HG03460 (cell line): Measurements from ENCODE around the gene TSC22D3.
"Not testable (repeated sequence)": the region's sequence is repeated elsewhere in the genome, so short reads cannot be mapped to it uniquely, and the experiment has no call there.

Experiments
- ATAC-seq: cut with Tn5 transposase; IDR thresholded peaks from one replicate; pipeline ENCODE4 v1.9.1; 2021; ENCODE audit not compliant: unreplicated experiment

The TSC22D3 gene

DNA sequence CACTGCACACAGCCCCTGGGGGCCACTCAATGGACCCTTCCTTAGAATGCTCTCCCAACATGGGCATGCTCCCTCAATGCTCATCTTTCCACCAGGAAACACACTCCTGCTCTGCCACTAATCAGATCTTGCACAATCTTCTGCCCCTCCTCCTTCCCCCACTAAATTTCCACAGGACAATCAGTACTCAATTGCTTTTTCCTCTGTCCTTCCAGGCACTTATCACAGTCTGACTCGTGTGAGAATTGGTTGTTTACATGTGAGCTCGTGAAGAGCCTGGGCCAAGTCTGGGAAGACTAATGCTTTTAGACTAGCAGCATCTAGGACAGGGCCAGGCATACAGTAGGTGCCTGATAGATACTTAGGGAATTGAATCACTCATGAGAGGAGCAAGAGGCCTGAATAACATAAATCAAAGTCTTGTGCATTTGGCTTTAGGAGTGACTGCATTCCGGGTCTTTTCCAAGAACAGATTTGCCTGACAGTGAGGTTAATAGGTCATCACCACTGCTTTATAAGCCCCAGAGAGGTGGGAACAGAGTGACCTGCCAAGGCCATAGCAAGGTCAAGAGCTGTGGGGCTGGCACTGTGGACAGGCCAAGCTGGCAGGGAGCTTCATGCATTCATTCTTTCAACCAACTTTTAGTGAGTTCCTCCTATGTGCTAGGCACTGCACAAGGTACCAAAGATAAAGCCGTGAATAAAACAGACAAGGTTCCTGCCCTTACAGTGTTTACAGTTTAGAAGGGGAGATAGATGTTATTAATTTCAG is 92.3 kb downstream of the TSC22D3 start:
- ATAC-seq, result no peak

DNA sequence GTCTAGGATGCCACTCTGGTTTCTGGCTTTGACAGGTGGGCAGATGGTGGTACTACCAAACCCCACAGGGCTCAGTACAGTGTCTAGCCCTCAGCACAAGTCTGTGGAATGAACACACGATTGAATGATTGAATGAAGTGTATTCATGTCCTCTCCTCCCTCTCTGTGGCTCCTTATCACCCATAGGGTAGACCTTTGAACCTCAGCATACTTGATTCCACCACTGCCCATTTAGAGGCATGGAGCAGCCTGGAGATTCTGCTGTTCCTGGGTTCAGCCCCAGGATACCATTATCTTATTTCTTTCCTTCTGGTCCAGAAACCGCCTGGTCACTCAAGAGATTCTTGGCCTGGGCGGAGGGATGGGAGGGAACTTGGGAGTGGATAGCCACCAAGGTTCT is 93.3 kb downstream of the TSC22D3 start:
- no peak for ATAC-seq

DNA sequence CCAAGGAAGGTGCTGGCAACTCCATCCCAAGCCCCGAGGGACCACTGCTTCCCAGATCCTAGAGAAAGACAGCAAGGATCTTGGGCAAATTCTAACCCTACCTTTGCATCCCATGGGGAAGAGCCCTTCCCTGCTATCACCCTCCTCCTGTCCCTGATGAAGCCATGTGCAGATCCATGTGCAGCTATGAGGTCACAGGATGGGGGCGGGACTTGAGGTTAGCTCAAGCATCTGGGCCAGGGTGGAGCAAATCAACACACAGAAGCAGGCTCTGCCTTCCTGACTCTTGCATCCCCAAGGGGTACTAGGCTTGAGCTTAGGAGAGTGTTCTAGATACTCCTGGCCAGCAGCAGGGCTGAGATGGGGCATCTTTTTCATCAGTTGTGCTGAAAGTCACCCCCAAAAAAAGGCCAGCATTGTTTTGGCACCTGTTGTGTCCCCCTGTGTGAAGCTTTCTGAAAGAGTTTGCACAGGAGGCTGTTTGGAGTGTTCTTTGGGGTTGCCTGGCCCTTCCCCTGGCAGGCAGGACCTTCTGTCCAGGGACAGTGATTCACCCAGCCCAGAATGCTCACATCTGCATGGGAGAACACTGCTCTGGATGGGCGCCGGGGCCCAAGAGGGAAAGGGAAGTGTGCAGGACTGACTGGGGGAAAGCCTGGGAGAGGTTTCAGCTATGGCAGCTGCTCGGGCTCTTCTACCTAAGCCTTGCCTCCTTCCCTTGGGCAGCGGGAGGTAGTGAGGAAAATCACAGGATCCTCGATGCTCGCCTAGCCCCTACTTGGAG is 96.4 kb downstream of the TSC22D3 start:
- ATAC-seq, result peak; percentile 28

DNA sequence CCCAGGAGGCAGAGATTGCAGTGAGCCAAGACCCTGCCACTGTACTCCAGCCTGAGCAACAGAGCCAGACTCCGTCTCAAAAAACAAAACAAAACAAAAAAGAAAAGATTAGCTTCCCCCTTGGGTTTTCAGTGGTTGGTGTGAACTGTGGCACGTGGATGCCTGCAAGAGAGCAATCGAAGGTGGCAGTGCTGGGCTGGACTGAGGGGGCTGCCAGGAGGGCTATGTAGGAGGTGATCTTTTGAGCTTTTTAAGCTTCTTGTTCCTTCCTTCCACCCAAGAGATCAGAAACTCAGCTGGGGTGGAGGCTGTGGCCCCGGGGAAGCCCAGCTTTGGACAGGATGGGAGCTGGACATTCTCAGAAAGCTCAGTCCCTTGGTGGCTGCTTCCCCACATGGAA is 97.7 kb downstream of the TSC22D3 start:
- ATAC-seq, result no peak

DNA sequence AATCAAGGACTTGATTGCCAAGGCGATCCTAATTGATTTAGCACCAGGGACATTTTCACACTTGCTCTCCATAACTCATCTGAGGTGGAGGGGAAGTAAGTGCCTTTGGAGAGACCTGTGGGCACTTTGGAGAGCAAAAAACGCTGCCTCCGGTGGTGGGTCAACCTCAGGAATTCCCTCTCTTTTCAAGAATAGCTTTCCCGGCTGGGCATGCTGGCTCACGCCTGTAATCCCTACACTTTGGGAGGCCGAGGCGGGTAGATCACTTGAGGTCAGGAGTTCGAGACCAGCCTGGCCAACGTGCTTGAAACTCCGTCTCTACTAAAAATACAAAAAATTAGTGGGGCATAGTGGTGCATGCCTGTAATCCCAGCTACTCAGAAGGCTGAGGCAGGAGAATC is 98.1 kb downstream of the TSC22D3 start:
- no peak for ATAC-seq

DNA sequence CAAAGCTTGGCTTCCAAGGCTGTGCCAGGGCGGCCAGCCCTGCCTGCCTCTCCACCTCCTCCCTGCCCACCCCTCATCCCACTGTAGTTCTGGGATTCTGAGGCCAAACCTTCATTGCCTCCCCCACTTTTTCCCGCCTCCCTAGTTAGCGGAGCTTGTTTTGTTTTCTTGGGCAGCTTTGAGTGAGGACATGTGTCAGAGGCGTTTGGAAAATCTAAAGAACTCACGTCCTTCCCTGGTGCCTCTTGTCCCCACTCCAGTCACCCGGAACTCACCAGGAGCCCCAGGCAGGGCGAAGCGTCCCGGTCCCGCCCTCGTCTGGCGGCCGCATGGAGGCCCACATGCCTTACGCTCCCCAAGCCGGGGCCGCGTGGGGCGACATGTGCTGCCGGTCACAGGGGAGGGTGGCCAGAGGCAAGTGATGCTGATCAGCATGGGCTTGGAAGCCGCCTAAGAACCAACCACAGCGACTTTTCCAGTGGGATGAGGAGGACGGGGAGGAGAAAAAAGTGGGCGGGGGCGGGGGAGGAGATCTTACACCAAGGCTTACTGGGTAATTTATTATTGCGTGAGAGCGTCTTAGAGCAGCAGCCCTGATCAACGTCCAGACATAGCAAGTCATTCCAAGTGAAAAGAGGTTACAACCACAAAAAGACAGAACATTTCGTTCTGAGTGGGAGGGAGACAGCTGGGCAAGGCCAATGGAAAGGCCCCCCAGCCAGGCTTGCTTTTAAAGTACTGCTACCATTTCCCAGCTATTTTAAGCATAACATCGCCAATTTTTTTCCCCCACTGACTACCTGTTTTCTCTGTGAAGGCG is 98.8 kb downstream of the TSC22D3 start:
- ATAC-seq, result no peak

DNA sequence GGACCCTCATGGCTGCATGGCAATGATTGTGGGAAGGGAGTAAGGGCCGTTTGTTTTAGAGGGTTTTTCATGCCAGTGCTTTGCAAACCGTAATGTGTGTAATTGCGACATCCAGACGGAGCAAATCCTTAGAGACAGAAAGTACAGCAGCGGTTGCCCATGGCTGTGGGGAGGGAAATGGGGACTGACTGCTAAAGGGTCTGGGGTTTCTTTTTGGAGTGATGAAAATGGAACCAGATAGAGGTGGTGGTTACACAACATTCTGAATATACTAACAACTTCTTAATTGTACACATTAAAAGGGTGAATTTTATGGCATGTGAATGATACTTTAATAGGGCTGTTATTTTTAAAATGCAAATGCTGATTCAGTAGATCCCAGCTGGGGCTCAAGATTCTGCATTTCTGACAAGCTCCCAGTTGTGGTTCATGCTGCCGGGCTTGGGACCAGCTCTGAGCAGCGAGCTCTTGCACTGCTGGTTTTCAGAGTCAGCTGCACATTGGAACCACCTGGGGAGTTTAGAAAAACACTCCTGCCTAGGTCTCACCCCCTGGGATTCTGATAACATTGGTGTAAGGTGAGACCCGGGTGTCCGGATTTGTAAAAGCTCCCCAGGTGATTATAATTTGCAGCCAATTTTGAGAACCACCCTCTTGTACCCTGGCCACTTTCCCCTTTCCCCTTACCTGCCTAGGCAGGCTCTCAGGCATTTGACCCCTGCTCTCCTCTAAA is 99.6 kb downstream of the TSC22D3 start:
- no peak for ATAC-seq

DNA sequence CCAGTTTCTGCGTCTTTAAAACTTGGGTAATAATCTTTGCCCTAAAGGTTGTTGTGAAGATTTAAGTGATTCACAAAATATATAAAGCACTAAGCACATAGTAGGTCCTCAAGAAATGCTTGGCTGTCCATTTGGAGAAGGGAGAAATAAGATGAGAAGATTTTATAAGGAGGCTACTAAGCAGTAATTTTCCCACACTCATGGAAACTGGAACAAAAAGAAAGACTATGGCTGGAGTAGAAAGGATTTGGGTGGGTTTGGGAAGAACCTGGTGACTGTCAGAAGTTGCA is 100.3 kb downstream of the TSC22D3 start:
- no peak for ATAC-seq

DNA sequence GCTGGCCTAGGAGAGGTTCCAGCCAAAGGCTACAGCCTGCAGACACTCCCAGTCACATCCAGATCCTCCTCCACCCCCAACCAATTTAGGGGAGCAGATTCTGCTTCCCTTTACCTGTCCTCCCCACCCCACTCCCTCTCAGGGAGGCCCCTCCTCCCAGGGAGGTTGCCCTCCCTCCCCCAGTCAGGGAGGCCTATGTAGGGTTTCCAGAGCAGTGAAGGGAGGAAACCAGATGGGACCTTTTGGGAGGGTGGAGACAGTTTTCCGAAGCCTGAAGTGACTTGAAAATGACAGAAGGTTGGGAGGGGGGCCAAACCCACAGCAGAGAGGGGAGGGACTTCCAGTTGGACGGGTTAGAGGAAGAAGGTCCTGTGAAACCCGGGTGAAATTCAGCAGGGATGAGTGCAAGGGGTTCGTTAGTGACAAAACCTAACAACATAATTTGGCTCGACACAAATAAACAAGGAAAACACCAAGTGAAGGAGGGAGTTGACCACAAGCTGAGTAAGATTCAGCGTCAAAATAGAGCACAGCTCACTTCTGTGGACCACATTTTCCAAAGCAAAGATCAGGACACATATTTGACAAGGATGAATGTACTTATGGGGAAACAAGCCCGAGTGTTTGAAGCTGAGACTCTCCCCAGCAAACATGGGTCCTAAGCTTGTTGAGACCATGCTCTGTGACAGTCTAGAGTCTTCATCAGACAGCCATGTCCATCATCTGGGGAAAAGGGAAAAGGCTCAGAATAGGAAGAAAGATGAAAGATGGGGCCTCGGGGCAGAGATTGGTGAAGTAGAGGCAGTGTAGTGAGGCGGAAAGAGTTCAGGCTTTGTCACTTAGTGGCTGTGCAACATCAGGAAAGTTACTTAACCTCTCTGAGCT is 100.9 kb downstream of the TSC22D3 start:
- peak; percentile 22 for ATAC-seq

DNA sequence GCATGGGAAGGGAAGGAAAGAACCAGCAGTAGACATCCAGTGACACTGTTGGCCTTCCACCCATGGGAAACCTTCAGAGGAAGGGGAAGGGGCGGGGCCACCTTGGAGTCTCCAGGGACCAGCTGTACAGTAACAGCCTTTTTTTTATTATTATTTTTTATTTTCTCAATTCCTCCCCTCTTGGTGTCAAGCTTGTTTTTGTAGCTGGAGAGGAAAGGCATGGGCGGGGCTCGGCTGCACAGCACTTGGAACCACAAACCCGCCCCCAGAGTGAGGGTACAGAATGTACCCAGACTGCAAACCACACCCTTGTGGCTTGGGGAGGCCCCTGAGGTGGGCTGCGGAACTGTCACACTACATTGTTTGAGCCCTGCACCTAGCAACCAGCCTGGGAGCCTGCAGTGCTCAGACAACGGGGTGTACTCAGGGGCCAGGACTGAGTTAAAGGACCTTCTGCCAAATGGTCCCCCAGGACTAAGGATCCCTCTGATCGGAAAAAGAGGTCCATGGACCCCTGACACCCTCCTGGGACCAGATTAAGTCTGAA is 101.6 kb downstream of the TSC22D3 start:
- ATAC-seq, result peak; percentile 85

DNA sequence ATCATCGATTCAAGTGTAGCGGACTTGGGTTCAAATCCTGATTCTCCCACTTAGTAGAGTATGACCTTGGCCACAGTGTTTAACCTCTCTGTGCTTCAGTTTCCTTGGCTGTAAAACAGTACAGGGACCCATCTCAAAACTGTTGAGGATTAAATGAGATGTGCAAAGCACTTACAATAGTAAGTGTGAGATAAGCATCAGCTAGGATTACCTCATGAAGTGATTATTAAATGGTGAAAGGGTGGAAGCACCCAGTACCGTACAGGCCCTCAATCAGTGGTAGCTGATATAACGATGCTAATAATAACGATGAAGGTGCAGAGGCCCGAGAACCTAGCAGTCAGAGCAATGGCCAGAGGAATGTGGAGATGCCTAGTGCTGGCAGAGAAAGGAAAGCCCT is 102.2 kb downstream of the TSC22D3 start:
- no peak for ATAC-seq

DNA sequence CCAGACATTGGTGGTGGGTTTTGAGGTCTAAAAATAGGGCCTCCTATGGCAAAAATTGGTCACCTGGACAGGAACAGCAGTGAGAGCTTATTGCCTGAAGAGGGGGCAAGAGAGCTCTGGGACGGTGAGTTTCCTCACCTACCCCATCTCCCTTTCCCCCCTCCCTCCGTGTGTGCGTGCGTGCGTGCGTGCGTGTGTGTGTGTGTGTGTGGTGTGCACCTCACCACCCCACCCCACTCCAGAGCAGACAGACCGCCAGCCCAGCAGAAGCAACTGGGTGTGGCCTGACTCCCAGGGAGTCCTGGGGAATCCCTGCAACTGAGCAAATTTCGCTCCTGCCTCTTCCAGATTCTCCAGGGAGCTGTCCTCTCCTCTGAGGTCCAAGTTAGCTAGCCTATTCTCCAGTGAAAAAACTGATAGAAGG is 102.6 kb downstream of the TSC22D3 start:
- peak; percentile 23 for ATAC-seq

DNA sequence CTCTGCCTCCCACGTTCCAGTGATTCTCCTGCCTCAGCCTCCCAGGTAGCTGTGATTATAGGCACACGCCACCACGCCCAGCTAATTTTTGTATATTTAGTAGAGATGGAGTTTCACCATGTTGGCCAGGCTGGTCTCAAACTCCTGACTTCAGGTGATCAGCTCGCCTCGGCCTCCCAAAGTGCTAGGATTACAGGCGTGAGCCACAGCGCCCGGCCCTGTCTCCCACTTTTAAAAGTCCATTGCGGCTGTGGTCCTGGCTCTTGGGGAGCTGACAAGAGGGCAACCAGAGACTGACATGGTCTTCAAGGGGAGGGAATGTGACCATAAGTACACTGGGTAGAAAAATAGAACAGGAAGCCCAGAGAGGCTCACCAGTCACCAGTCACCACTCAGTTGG is 104.3 kb downstream of the TSC22D3 start:
- ATAC-seq, result not testable (repeated sequence)

DNA sequence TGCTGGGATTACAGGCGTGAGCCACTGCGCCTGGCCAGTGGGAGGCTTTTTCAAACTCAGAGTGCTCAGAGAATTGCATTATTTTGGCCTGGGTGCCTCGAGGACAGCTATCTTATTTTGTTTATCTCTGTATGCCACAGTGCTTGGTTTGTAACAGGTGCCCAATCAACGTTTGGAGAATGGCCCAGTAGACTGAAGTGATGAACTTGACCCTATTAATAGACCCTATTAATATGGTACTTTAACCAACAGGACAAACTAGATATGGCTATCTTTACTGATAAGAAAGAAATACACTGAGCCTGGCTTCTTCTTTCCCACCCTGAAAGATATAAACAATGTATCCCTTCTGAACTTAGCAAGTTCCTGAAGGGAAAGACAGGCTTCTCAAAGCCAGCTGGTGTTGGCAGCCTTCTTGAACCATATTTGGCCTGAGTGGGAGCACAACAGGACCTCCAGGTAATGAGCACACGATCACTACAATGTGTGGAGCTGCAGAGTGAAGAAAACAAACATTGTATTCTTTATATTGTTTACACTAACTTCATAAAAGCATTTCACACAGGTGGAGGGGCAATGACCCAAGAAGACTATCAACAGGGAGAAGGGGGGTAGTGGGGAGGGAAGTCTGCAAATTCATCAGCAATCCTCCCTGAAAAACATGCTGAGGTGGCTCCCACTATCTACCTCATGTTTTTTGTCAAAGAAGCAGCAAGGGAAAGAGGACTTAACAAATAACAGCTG is 105.5 kb downstream of the TSC22D3 start:
- no peak for ATAC-seq

DNA sequence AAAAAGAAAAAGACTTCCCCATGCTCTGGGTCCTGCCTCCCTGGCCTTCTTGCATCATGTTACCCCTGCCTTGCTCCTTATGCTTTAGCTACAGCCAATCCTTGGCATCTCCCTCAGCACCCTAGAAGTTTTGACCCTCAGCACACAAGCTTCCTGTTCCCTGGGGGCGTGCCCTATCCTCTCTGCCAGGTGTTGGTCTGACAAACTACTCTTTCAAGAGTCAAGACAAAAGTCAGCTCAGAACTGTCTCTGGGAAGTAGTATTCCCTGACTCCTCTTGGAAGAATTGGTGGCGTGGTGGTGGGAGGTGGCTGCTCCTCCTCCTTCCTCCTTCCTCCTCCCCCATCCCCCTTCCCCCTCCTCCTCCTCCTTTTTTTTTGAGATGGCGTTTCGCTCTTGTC is 106.3 kb downstream of the TSC22D3 start:
- ATAC-seq, result no peak

DNA sequence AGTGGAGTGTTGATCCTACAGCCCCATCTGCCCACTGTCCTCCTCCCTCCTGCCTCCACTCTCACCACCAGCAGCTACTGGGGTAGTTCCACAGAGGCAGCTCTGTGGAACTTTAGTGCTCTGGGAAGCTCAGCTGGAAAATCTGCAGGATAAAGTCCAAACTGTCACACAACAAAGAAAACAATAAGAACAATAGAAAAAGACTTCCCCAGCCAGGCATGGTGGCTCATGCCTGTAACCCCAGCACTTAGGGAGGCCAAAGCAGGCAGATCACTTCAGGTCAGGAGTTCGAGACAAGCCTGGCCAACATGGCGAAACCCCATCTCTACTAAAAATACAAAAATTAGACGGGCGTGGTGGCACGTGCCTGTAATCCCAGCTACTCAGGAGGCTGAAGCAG is 106.9 kb downstream of the TSC22D3 start:
- ATAC-seq, result not testable (repeated sequence)

DNA sequence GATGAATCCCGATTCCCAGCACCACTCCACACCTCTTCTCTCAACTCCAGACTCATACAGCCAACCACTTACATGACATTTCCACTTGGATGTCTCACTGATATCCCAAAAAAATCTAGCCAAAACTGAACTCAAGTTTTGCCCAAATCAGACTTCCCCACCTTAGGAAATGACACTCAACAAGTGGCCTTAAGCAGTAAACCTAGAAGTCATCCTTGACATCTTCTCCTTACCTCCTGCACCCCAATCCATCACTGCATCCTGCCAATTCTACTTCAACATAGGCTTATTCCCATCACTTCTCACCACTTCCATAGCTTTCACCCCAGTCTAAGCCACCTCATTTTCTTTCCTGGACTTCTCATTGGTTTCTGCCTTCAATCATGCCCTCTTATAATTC is 108.2 kb downstream of the TSC22D3 start:
- no peak for ATAC-seq

DNA sequence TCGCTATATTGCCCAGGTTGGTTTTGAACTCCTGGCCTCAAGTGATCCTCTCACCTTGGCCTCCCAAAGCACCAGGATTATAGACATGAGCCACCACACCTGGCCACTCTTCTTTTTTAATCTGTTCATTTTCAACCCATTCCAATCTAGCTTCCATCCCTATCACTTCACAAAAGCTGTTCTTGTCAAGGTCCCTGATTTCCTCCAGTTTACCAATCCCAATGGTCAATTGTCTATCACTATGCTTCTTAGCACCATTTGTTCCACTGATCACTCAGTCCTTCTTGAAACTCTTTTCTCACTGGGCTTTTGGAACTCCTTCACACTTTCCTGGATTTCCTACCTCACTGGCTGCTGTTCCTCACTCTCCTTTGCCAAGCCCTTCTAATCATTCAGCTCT is 108.7 kb downstream of the TSC22D3 start:
- no peak for ATAC-seq
